ENCODE results near the gene C17orf67.

DNA sequence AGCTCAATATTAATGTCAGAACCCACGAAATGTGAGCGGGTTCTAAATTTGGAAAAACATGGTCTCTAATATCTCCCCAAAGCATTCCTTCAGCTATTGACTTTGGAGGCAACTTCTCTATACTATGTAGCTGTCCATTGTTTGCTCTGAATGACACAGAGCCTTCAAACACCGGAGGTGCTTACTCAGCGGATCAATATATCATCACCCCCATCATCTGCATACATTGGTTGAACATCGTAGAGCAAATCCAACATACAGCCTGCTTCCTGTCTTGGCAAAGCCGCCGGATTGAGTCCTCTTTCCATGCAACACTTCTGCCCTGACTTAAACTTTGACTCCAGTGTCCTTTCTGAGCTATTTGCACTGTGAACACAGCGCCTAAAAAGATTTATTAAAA is 61.3 kb downstream of the C17orf67 start:
- TF ChIP-seq EZH2 (IDR thresholded peaks at IDR 0.05; ENCODE audit: insufficient read depth, poor library complexity, severe bottlenecking) = no peak
- no peak for TF ChIP-seq EZH2phosphoT487 (IDR thresholded peaks at IDR 0.05; ENCODE audit: insufficient read depth, low read depth)
